HepG2 (cell line): ENCODE results near the gene MIEF2. TPM values are rescaled to one million over a fixed set of nuclear protein-coding genes. Genes with fewer than 3 reads are reported as not detected.

Experiments used
- ATAC-seq: fragments of 200-7000 bp; cut with Tn5 transposase; 3 replicates; pipeline ENCODE4 v1.9.1; 2020; ENCODE audit warnings: mild to moderate bottlenecking, moderate library complexity
- BruUV-seq: library from RNA; stranded (reverse); fragments of 400-500 nt; replicated peaks from 2 replicates; lab custom pipeline; 2021; lab: Mats Ljungman, UMichigan
- CTCF ChIA-PET: fragments of 300-600 bp; formaldehyde crosslinking; extraction: SDS; loops from one replicate; lab custom pipeline; 2021; ENCODE audit warnings: low total read pairs, inconsistent platforms, low intra/inter-chr PET ratio; lab: Yijun Ruan, JAX
- POLR2A ChIA-PET: fragments of 350-600 bp; sonication (Branson Sonifier 250); formaldehyde crosslinking; loops from one replicate; lab custom pipeline; 2020; ENCODE audit warnings: antibody characterized with exemption, inconsistent platforms; lab: Yijun Ruan, JAX
- DNase-seq: peaks from one replicate; pipeline ENCODE4 v3.0.0-alpha.2; 2015; ENCODE audit warnings: low spot score
- FAIRE-seq: peaks from 3 replicates; lab custom pipeline; 2011; peaks lifted over from hg19 to GRCh38; lab: Jason Lieb, UNC
- H2AFZ ChIP-seq: one replicate; pipeline ENCODE4 v1.6.1; 2011; ENCODE audit warnings: low read length, inconsistent platforms
- H3K27ac ChIP-seq: fragments of 300-600 bp; 3 replicates; pipeline ENCODE4 v1.8.0; 2011; ENCODE audit warnings: mixed run types, mild to moderate bottlenecking, mixed read lengths, low read length, inconsistent platforms; ENCODE audit not compliant: insufficient read depth; ENCODE audit errors: extremely low read length
- H3K27me3 ChIP-seq, 2 experiments: fragments of 200-600 bp in 1 of 2; 2 replicates in 1 of 2; 3 replicates in 1 of 2; pipeline versions ENCODE4 v1.6.0 to v1.8.0; 2011; ENCODE audit warnings: low read length in 2 of 2, mild to moderate bottlenecking in 2 of 2, moderate library complexity in 2 of 2, inconsistent platforms in 1 of 2; ENCODE audit not compliant: insufficient read depth in 2 of 2, control insufficient read depth in 1 of 2
- H3K36me3 ChIP-seq, 2 experiments: fragments of 200-600 bp in 1 of 2; replicated peaks in 1 of 2; 2 replicates in 1 of 2; 3 replicates in 1 of 2; pipeline versions ENCODE4 v1.5.1 to v1.8.0; 2011; ENCODE audit warnings: low read length in 2 of 2, inconsistent platforms in 1 of 2; ENCODE audit not compliant: insufficient read depth in 2 of 2, control insufficient read depth in 1 of 2
- H3K4me1 ChIP-seq: 2 replicates; pipeline ENCODE4 v1.5.1; 2012; ENCODE audit warnings: low read length, inconsistent platforms; ENCODE audit not compliant: insufficient read depth
- H3K4me2 ChIP-seq: 2 replicates; pipeline ENCODE4 v1.6.0; 2011; ENCODE audit warnings: low read depth, low read length, inconsistent platforms
- H3K4me3 ChIP-seq, 3 experiments: fragments of 200-600 bp in 1 of 3; sonication (generic), shearing (Covaris generic) in 1 of 3; replicated peaks in 1 of 3; 2 replicates each; pipeline ENCODE4 v1.5.1; 2011 to 2016; ENCODE audit warnings: low read length in 3 of 3, inconsistent platforms in 2 of 3, low read depth in 2 of 3, mild to moderate bottlenecking in 2 of 3, control low read depth in 1 of 3, mixed read lengths in 1 of 3; ENCODE audit not compliant: insufficient read depth in 1 of 3
- H3K79me2 ChIP-seq: one replicate; pipeline ENCODE4 v1.6.1; 2011; ENCODE audit warnings: low read length, inconsistent platforms; ENCODE audit not compliant: insufficient read depth
- H3K9ac ChIP-seq: 2 replicates; pipeline ENCODE4 v1.6.0; 2011; ENCODE audit warnings: mild to moderate bottlenecking, low read depth, low read length, inconsistent platforms; ENCODE audit not compliant: insufficient read depth
- H3K9me3 ChIP-seq: 2 replicates; pipeline ENCODE4 v1.5.1; 2012; ENCODE audit warnings: mild to moderate bottlenecking, low read length
- H4K20me1 ChIP-seq: 2 replicates; pipeline ENCODE4 v1.6.0; 2011; ENCODE audit warnings: inconsistent platforms, mild to moderate bottlenecking, low read length, moderate library complexity; ENCODE audit not compliant: insufficient read depth
- CEBPZ ChIP-seq: IDR thresholded peaks from 2 replicates; pipeline ENCODE4 v1.6.1; 2012; ENCODE audit warnings: low read length, improper control_type of control experiment
- GRHL1 ChIP-seq: sonication (generic); formaldehyde crosslinking; conservative IDR thresholded peaks from 2 replicates; pipeline ENCODE4 v1.8.0; 2022; ENCODE audit warnings: missing genetic modification reagents
- ONECUT2 ChIP-seq: sonication (generic); formaldehyde crosslinking; IDR thresholded peaks from 2 replicates; pipeline ENCODE4 v1.4.0; 2020; ENCODE audit warnings: missing genetic modification reagents
- PRPF4 ChIP-seq: fragments of 200-400 bp; formaldehyde crosslinking; IDR thresholded peaks from 2 replicates; pipeline ENCODE4 v1.6.1; 2016; ENCODE audit warnings: low read length, low read depth; ENCODE audit not compliant: poor library complexity, severe bottlenecking
- SMARCE1 ChIP-seq: fragments of 450-650 bp; IDR thresholded peaks from 2 replicates; pipeline ENCODE4 v1.6.1; 2017; ENCODE audit warnings: borderline replicate concordance
- SPEN ChIP-seq: sonication (generic); formaldehyde crosslinking; IDR thresholded peaks from 2 replicates; pipeline ENCODE4 v1.5.1; 2020; ENCODE audit warnings: low read depth, mild to moderate bottlenecking, missing genetic modification reagents
- YY1 ChIP-seq: IDR thresholded peaks from 2 replicates; pipeline ENCODE4 v1.6.1; 2011; ENCODE audit warnings: low read length, low read depth, moderate library complexity, mild to moderate bottlenecking; ENCODE audit not compliant: insufficient read depth, insufficient replicate concordance
- ZNF12 ChIP-seq: sonication (generic); formaldehyde crosslinking; IDR thresholded peaks from 2 replicates; pipeline ENCODE4 v1.5.0; 2020; ENCODE audit warnings: missing genetic modification reagents
- ZNF800 ChIP-seq: sonication (generic); formaldehyde crosslinking; IDR thresholded peaks from 2 replicates; pipeline ENCODE4 v1.4.0; 2020; ENCODE audit warnings: missing genetic modification reagents
- ZNF816 ChIP-seq: sonication (generic); formaldehyde crosslinking; IDR thresholded peaks from 2 replicates; pipeline ENCODE4 v1.8.0; 2022; ENCODE audit warnings: missing genetic modification reagents, mild to moderate bottlenecking, borderline replicate concordance
- WGBS: methylation state at CpG from one replicate; pipeline ENCODE4 v1.1.6; 2017; ENCODE audit warnings: low lambda C conversion rate; 5-methylcytosine and 5-hydroxymethylcytosine counted together
- in situ Hi-C: cut with HindIII; loops from 2 replicates; pipeline ENCODE4 v1.10.0; 2017; ENCODE audit warnings: low pct_unique_long_range_greater_than_20kb; ENCODE audit not compliant: extremely low pct_ligation_motif_present
- intact Hi-C: fragments of 100-400 bp; cut with micrococcal nuclease; formaldehyde crosslinking; loops from one replicate; pipeline ENCODE4 v1.10.0; 2022; ENCODE audit not compliant: unreplicated experiment
- polyA plus RNA-seq, 8 experiments: library from polyadenylated mRNA; depleted of rRNA in 3 of 8; stranded (reverse) in 7 of 8; unstranded in 1 of 8; fragments of >200 nt; fragmentation: Illumina TruSeq in 4 of 8; extraction: Trizol in 4 of 8; gene quantifications; 2 replicates each; pipeline versions ENCODE4 v1.2.1 to v1.2.3, GENCODE V29; 2011 to 2016; ENCODE audit warnings: low read depth in 4 of 8, missing spikeins in 1 of 8, mixed read lengths in 1 of 8; ENCODE audit not compliant: insufficient read depth in 1 of 8
- total RNA-seq, 5 experiments: library from RNA; depleted of rRNA; stranded (reverse); fragments of >200 nt; fragmentation: Illumina TruSeq; extraction: Trizol; gene quantifications; 2 replicates each; pipeline ENCODE4 v1.2.3, GENCODE V29; 2016; ENCODE audit warnings: low read depth in 1 of 5
- TF ChIP-seq, protein P1 (sequence below): sonication (generic); formaldehyde crosslinking; IDR thresholded peaks from 2 replicates; pipeline ENCODE4 v1.9.0; 2021; ENCODE audit warnings: missing genetic modification reagents, borderline replicate concordance

The MIEF2 gene
- total and polyA plus RNA-seq, 2 of the 13 experiments (the other 11 are each of a cell fraction or from before 2014, with no cell fraction given) = 6.0 to 8.0 TPM

DNA sequence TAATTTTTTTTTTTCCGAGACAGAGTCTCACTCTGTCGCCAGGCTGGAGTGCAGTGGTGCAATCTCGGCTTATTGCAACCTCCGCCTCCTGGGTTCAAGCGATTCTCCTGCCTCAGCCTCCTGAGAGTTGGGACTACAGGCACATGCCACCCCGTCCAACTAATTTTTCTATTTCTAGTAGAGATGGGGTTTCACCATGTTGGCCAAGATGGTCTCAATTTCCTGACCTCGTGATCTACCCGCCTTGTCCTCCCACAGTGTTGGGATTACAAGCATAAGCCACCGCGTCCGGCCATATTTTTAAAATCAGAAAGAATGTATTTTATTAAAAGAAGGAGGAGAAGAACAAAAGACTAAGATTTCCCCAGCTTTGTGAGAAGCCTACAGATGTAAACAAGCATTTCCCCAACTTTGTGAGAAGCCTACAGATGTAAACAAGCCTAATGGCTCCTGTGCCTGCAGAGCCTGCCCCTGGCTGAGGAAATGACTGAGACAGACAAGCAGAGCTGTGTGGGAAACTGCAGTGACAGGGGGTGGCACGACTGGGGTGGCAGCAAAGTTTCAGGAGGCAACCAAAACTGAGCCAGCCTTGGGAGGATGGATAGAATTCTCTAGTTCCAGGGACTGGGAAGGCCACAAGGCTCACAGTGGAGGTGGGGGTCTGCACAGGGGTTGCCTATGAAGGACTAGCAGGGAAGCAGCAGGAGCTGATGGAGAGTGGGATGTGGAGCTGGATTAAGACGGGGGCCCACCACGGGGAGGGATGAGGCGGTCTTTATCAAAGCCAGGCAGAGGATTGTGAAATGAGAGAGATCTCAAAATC is 31.5 kb downstream of the MIEF2 start:
- H3K4me1 ChIP-seq = no peaks in the 10 kb centered on the region
- H3K27ac ChIP-seq = no peak overlapping the region
- FAIRE-seq (no peak), DNase-seq (no peak), ATAC-seq (no peak)
- in situ Hi-C loops (no loop called here), intact Hi-C loops (no loop called here)
- H3K27me3 ChIP-seq = no peaks in the 10 kb centered on the region
- H3K9me3 ChIP-seq = no peaks in the 10 kb centered on the region
- ChIA-PET POLR2A (no interaction called here), CTCF (no interaction called here)
- no peaks in the 10 kb centered on the region for H3K79me2 ChIP-seq
- no peak overlapping the region for H2AFZ ChIP-seq
- no peaks in the 10 kb centered on the region for H4K20me1 ChIP-seq
- 97% methylated on average over 15 of the region's 15 CpGs for WGBS
- H3K4me2 ChIP-seq = no peak overlapping the region
- no TSS peak for BruUV-seq
- TF ChIP-seq PRPF4 (no peak), SMARCE1 (no peak), ZNF816 (CRISPR knock-in tag) (no peak), ZNF800 (CRISPR knock-in tag) (no peak), YY1 (no peak), ZNF12 (CRISPR knock-in tag) (no peak), ONECUT2 (CRISPR knock-in tag) (no peak), SPEN (CRISPR knock-in tag) (no peak), GRHL1 (CRISPR knock-in tag) (no peak), CEBPZ (no peak)
- TF ChIP-seq, protein P1, sequence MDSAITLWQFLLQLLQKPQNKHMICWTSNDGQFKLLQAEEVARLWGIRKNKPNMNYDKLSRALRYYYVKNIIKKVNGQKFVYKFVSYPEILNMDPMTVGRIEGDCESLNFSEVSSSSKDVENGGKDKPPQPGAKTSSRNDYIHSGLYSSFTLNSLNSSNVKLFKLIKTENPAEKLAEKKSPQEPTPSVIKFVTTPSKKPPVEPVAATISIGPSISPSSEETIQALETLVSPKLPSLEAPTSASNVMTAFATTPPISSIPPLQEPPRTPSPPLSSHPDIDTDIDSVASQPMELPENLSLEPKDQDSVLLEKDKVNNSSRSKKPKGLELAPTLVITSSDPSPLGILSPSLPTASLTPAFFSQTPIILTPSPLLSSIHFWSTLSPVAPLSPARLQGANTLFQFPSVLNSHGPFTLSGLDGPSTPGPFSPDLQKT = no peak
- H3K9ac ChIP-seq = no peak overlapping the region
- no peak overlapping the region for H3K4me3 ChIP-seq
- peaks cover 26 to 59% of the 10 kb centered on the region in 2 experiments for H3K36me3 ChIP-seq
